Measurements from ENCODE around the gene RBM11. TPM values are rescaled to one million over a fixed set of nuclear protein-coding genes. Genes with fewer than 3 reads are reported as not detected.

The RBM11 gene, protein sequence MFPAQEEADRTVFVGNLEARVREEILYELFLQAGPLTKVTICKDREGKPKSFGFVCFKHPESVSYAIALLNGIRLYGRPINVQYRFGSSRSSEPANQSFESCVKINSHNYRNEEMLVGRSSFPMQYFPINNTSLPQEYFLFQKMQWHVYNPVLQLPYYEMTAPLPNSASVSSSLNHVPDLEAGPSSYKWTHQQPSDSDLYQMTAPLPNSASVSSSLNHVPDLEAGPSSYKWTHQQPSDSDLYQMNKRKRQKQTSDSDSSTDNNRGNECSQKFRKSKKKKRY
- total RNA-seq: 0.58 TPM in 1 of 2 replicates, not detected in the other

DNA sequence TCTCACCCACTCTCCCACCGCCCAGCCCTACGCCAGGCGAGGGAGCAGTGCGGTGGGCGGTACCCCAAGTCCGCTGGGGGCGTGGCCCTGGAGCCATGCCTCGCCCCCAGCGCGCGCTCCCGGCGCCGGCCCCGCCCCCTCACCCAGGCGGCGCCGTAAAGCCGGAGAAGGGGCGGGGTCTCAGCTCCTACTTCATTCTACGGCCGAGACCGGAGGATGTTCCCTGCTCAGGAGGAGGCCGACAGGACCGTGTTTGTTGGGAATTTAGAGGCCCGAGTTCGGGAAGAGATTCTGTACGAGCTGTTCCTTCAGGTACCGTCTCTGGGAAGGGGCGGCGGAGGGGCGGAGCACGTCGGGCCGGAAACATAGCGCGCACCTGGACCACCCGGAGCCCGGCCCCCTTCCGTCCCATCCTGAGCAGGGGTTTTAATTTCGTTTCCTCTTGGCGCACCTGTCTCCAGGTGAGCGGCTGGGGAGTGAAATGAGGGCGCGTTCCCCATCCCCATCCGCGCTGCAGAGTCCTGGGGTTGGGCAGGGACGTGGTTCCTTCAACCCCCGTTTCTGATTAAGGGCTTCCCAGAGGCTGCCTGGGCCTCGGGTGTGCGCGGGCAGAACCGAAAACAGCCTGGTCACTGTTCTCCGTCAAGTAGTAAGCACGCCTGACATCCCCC is at the start of gene RBM11:
TSS of gene RBM11 (plus strand) at position 187 of the 671 bp plus-strand sequence. CDS start at position 217, 30 bp downstream.

DNA sequence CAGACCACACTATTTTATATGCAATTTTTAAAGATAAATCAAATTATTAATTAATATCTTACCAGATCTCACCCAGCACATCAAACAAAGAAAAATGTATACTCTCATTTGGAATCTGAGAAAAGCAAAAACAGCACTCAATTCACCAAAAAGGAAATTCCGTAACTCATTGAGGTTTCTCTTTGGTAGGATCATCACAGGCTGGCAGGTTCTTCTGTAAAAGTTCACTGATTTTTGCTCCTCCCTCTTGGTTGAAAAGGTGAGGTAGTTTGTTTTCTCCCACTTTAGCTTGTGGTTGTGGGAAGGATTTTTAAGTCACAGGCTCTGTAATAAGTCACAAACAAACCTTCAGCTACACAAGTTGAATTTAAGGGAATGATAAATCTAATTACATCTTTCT is 5.2 kb upstream of the RBM11 start, which contains the start of gene LIPI:
TSS of gene LIPI (minus strand) at position 218 of the 400 bp plus-strand sequence. CDS start at position 108, 110 bp downstream.

Other genes starting within 250 kb of the RBM11 start
- not detected in 2 replicates for gene LIPI, start 5.2 kb upstream of the RBM11 start, total RNA-seq
- 31.8 and 50.8 TPM in 2 replicates for gene HSPA13, start 167.0 kb downstream of the RBM11 start, total RNA-seq